MG63 (cell line): ENCODE data around the gene CDH18. TPM values are rescaled to one million over a fixed set of nuclear protein-coding genes. Genes with fewer than 3 reads are reported as not detected.

ENCODE experiments used
- DNase-seq: peaks from one replicate; pipeline ENCODE4 v3.0.0-alpha.2; 2020
- H3K27me3 ChIP-seq: fragments of 250-450 bp; sonication (Bioruptor Pico); 2 replicates; pipeline ENCODE4 v1.5.1; 2020; ENCODE audit warnings: mild to moderate bottlenecking, moderate library complexity
- H3K36me3 ChIP-seq: fragments of 250-450 bp; sonication (Bioruptor Pico); 2 replicates; pipeline ENCODE4 v1.5.1; 2020; ENCODE audit warnings: mild to moderate bottlenecking, moderate library complexity
- H3K4me3 ChIP-seq: fragments of 250-450 bp; sonication (Bioruptor Pico); 2 replicates; pipeline ENCODE4 v1.5.1; 2020; ENCODE audit warnings: mild to moderate bottlenecking, moderate library complexity
- H3K9me3 ChIP-seq: fragments of 250-450 bp; sonication (Bioruptor Pico); 2 replicates; pipeline ENCODE4 v1.5.1; 2020; ENCODE audit warnings: mild to moderate bottlenecking, moderate library complexity
- total RNA-seq: library from RNA; depleted of rRNA; stranded (reverse); fragments of >200 nt; shearing (Covaris generic); gene quantifications from 2 replicates; pipeline ENCODE4 v1.2.3, GENCODE V29; 2014; ENCODE audit warnings: low replicate concordance

CDH18 gene
- total RNA-seq, 1 experiment from 2014 or later = 18.8 TPM

DNA sequence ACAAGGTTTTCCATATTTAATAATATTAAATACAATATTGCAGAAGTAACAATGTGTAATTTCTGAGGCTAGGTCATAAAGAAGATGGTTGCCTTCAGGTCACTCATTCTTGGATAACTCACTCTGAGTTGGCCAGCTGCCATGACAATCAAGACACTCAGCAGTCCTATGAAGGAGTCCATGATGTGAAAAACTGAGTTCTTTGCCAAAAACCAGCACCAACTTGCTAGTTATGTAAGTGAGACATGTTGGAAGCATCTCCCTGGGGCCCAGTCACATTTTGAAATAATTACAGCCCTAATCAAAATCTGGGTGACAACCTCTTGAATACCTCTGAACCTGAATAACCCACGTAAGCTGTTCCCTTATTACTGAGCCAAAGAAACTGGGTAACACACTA, 453.2 kb downstream of the CDH18 start:
- DNase-seq = peak; percentile 14
- Histone ChIP-seq H3K9me3 (0 out of 2 replicates have a peak, but pooled peaks cover 3% of the 10 kb centered on the region), H3K36me3 (no peaks in the 10 kb centered on the region), H3K4me3 (no peak overlapping the region), H3K27me3 (no peaks in the 10 kb centered on the region)

DNA sequence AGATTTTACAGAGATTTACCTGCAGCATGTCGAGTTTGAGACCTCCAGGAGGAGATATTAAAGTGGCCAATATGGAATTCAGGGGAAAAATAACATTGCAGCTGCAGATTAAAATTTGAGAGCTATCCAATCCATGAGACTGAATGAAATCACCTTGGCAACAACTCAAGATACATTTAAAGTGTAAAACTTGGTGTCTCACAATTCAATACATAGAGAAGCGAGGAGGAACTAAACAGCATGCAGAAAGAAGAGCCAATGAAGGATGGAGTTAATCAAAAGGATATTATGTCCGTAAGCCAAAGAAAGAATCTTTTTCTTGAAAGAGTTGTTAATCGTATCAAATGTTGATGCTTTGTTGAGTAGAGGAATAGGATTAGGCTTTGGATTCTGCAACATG, 455.1 kb downstream of the CDH18 start:
- 0 out of 2 replicates have a peak, but pooled peaks cover 3% of the 10 kb centered on the region for H3K9me3 ChIP-seq
- DNase-seq = no peak
- no peak overlapping the region for H3K4me3 ChIP-seq
- H3K36me3 ChIP-seq = no peaks in the 10 kb centered on the region
- no peaks in the 10 kb centered on the region for H3K27me3 ChIP-seq

DNA sequence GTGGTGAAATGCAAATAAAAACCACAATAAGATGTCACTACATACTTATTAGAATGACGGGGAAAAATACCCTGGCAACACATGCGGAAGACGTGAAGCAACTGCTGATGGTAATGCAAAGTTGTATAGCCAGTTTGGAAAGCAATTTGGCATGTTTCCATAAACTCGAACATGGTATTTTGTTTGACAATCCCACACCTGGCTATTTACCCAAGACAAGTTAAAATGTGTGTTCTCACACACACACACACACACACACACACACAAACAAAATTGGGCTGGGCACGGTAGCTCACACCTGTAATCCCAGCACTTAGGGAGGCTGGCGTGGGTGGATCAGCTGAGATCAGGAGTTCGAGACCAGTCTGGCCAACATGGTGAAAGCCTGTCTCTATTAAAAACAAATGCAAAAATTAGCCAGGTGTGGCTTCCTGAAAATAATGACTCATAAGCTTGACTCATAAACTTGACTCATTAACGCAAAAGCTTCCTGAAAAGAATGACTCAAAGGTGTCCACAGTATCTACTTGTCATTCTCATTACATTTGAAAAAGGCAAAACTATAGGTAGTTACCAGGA, 456.5 kb downstream of the CDH18 start:
- no peak overlapping the region for H3K4me3 ChIP-seq
- H3K27me3 ChIP-seq = no peaks in the 10 kb centered on the region
- H3K36me3 ChIP-seq = no peaks in the 10 kb centered on the region
- 0 out of 2 replicates have a peak, but pooled peaks cover 3% of the 10 kb centered on the region for H3K9me3 ChIP-seq
- no peak for DNase-seq

DNA sequence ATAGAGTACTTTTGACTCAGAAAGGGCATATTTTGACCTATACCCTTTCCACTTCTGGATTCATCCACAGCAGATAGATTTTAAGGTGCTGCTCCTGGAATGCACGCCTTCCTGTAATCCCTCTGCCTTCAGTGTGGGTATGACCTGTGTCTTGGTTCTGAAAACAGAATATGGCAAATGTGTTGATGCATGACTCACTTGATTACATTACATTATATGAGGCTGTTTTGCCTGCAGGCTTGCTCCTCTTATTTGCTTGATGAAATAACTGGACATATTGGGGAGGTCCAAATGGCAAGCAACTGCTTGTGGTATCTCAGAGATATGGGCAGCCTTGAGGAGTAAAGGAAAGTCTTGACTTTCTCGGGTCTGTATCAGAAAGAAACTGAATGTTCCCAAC, 468.6 kb downstream of the CDH18 start:
- no peak for DNase-seq
- Histone ChIP-seq H3K27me3 (no peaks in the 10 kb centered on the region), H3K4me3 (no peak overlapping the region), H3K9me3 (no peaks in the 10 kb centered on the region), H3K36me3 (no peaks in the 10 kb centered on the region)

DNA sequence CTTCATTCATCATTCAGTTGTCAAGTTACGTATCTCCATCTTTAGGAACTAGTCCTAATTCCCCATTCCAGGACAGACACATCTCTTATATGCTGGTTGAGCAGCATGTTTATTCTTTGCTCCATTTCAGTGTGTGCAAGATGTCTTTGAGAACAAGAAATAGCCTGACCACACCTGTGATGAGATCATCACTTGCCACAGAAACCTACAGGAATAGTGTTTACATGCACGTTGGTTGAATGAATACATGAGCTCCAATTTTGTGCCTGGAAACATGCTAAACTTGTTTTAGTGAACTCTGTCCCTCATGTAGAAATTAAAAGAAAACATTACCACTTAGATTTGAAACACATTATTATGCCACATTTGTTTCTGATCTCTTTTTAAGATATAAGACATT, 489.1 kb downstream of the CDH18 start:
- Histone ChIP-seq H3K36me3 (no peaks in the 10 kb centered on the region), H3K4me3 (no peak overlapping the region), H3K9me3 (no peaks in the 10 kb centered on the region), H3K27me3 (no peaks in the 10 kb centered on the region)
- DNase-seq = no peak

DNA sequence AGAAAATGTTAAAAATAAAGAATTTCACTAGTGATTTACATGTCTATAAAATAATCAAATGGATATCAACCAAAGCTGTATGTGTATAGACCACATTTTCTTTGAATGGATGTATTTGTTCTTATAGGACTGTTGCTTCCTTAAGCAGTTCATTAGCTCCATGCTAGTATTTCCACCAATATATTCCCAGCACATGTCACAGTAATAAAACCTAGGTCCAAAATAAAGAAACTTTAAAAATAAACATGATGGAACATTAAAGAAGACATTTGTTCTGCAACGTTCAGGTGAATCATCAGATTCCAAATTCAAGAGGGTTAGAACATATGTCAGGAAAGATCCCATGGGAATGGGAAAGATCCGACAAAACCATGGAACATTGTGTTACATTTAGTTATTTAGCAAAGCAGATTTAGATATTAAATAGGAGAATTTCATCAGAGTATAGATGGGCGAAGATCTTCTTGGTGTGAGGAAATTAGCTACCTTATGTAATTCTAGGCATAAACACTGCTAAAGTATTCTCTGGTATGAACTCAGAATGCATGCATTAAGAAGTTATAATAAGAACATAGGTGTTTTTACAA, 490.7 kb downstream of the CDH18 start:
- Histone ChIP-seq H3K36me3 (no peaks in the 10 kb centered on the region), H3K27me3 (no peaks in the 10 kb centered on the region), H3K4me3 (no peak overlapping the region), H3K9me3 (no peaks in the 10 kb centered on the region)
- DNase-seq = no peak

DNA sequence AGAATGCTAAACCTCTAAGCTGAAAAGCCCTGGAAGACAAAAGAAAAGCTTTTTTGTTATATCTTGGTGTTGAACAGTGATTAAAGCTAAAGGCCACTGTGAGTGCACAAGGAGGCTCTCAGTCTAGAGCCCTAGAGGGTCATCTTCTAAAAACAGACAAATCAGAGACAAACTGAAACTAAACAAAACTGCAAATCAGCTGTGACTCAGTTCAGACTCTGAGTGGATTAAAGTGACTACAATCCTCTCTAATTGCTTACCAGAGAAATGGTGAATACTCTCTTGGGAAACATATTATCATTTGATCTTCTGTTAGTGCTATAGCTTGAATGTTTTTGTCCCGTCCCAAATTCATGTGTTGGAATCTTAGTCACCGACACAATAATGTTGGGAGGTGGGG, 491.9 kb downstream of the CDH18 start:
- no peaks in the 10 kb centered on the region for H3K9me3 ChIP-seq
- no peak for DNase-seq
- H3K27me3 ChIP-seq = no peaks in the 10 kb centered on the region
- no peaks in the 10 kb centered on the region for H3K36me3 ChIP-seq
- H3K4me3 ChIP-seq = no peak overlapping the region

DNA sequence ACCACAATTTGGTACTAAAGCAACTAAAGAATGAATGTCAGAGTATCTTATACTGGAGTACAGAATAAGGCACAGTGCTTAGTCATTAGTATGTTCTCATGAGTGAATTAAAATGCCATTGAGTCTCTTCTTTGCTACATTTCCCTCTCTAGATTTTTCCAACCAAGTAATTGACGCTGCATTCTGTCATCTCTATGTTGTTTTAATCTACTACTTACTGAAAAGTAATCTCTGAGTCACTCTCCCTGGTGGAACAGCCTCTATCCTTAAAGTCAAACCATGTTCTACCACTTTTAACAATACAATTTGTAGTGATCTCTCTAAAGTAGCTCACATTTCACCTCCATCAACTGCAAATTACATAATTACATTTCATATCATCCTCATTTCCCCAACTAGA, 495.1 kb downstream of the CDH18 start:
- Histone ChIP-seq H3K27me3 (no peaks in the 10 kb centered on the region), H3K9me3 (no peaks in the 10 kb centered on the region), H3K36me3 (no peaks in the 10 kb centered on the region), H3K4me3 (no peak overlapping the region)
- DNase-seq = no peak

DNA sequence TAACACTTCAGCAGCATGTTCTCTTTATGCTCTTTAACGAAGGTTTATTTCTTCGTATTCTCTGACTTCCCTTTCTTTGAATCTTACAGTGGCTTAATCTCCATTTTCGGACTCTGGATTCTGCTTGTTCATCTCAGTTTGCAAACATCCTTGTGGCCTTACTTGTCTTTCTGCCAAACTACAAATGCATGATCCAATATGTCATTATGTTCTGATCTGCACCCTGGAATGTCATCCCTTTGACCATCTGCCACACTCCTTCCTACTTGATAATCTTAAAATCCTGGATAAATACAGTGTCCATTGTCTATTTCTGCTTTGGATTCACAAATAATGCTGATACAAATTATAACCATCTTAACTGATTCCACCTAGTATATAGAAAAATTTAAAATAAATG, 499.2 kb downstream of the CDH18 start:
- Histone ChIP-seq H3K27me3 (no peaks in the 10 kb centered on the region), H3K4me3 (no peak overlapping the region), H3K9me3 (no peaks in the 10 kb centered on the region), H3K36me3 (no peaks in the 10 kb centered on the region)
- no peak for DNase-seq

DNA sequence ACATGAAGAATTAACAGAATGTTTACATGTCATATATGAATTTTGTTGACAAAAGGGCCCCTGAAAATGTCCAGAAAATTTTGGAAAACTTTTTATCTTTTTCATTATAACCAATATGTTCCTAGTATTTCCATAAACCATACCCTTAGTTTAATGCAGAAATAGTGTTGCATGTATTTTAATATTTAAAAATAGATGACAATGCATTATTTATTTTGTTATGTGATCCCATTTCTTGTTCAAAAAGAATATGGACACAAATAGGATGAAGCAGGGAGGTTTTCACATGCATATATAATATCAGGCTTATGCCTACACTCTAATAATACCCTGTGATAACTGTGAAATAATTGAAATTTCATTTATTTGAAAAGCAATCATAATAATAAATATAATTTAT, 500.5 kb downstream of the CDH18 start:
- no peak overlapping the region for H3K4me3 ChIP-seq
- H3K9me3 ChIP-seq = no peaks in the 10 kb centered on the region
- no peak for DNase-seq
- no peaks in the 10 kb centered on the region for H3K36me3 ChIP-seq
- no peaks in the 10 kb centered on the region for H3K27me3 ChIP-seq

DNA sequence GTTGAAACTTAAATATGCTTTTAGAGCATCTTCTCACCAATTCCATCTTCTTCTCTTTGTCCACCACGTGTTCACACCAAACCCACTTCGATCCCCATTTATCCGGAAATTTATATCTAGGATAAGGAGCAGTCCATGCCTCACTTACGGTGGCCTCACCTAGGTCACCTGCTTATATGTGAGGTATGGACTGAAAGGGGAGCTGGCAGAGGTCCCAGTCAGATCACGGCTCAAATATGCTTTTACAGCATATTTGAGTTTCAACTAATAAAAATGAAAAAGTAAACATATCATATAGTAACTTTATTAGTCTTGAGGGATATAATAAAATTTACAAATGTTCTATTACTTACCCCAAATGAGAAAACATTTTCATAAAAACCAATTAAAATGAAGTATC, 508.4 kb downstream of the CDH18 start:
- H3K9me3 ChIP-seq = no peaks in the 10 kb centered on the region
- no peak overlapping the region for H3K4me3 ChIP-seq
- no peak for DNase-seq
- H3K36me3 ChIP-seq = no peaks in the 10 kb centered on the region
- no peaks in the 10 kb centered on the region for H3K27me3 ChIP-seq

DNA sequence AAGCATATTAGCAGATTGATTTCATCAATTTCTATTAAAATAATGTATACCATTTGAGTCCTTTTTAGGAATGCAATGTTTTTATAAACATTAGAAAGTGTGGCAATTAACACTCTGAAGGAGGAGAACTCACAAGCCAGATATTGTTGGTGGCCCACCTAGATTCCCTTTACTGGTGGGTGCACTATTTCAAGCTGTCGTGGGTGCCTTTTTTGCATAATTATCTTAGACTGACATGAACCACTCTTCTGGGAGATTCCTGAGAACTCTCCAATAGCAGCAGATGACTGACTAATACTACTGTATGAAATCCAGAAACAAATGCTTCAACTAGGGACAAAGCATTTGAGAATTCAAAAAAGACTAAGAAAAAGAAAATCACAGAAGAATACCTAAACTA, 526.0 kb downstream of the CDH18 start:
- no peaks in the 10 kb centered on the region for H3K27me3 ChIP-seq
- no peak overlapping the region for H3K4me3 ChIP-seq
- H3K9me3 ChIP-seq = 0 out of 2 replicates have a peak, but pooled peaks cover 2% of the 10 kb centered on the region
- DNase-seq = no peak
- no peaks in the 10 kb centered on the region for H3K36me3 ChIP-seq

DNA sequence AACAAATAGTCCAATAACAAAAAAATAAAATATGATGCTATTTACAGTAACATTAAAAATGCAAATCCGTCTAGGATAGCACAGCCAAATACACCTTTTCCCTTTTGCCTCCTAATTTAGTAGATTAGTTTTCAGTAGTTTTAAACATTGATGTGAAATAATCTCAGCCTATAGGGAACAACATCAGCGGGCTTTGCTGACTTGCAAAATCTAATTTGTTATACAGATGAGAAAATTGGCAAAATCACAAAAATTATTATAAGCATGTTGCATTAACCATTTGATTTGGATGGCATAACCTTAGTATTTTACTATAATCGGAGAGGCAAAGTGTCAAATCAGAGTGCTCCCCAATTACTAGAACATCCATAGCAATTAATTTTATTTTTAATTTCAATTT, 563.5 kb downstream of the CDH18 start:
- no peaks in the 10 kb centered on the region for H3K36me3 ChIP-seq
- peaks cover 2% of the 10 kb centered on the region; the same call in 1 of the 2 replicates for H3K9me3 ChIP-seq
- no peak overlapping the region for H3K4me3 ChIP-seq
- no peaks in the 10 kb centered on the region for H3K27me3 ChIP-seq
- no peak for DNase-seq
